GM12892 (cell line): ENCODE measurements around the gene CARM1.
A peak's percentile ranks its signal among the peaks of the same experiment; 100 is the strongest.

Experiments used
- DNase-seq: peaks from one replicate; pipeline ENCODE4 v3.0.0; 2011; ENCODE audit not compliant: insufficient read length
- FAIRE-seq: peaks from 2 replicates; lab custom pipeline; 2011; peaks lifted over from hg19 to GRCh38; lab: Jason Lieb, UNC
- POLR2A ChIP-seq: IDR thresholded peaks from 2 replicates; pipeline ENCODE4 v1.6.1; 2011; ENCODE audit warnings: low read depth, low read length, control low read depth
- POLR2AphosphoS5 ChIP-seq: IDR thresholded peaks from 2 replicates; pipeline ENCODE4 v1.6.1; 2011; ENCODE audit warnings: low read depth, low read length, control low read depth
- TAF1 ChIP-seq: IDR thresholded peaks from 2 replicates; pipeline ENCODE4 v1.6.1; 2011; ENCODE audit warnings: low read depth, mild to moderate bottlenecking, control low read depth, low read length, borderline replicate concordance

CARM1 gene

GRCh38 chr19:10899151-10899653 lies 27.8 kb downstream of the CARM1 start:
- FAIRE-seq = no peak
- no peak for DNase-seq
- TF ChIP-seq POLR2A = no peak
- no peak for TF ChIP-seq TAF1
- TF ChIP-seq POLR2AphosphoS5 = no peak

GRCh38 chr19:10907925-10908324 lies 36.6 kb downstream of the CARM1 start:
- no peak for FAIRE-seq
- TF ChIP-seq TAF1 = no peak
- no peak for TF ChIP-seq POLR2AphosphoS5
- TF ChIP-seq POLR2A = no peak

GRCh38 chr19:10908380-10908960 lies 37.1 kb downstream of the CARM1 start:
- DNase-seq (no peak), FAIRE-seq (no peak)
- no peak for TF ChIP-seq POLR2AphosphoS5
- TF ChIP-seq TAF1 = no peak
- TF ChIP-seq POLR2A = no peak

More at GRCh38 chr19:10907925-10908324, 36.6 kb downstream of the CARM1 start:
- no peak for DNase-seq

- DNase-seq (no peak), FAIRE-seq (no peak)
- TF ChIP-seq POLR2AphosphoS5 = no peak
Observed at GRCh38 chr19:10911579-10912363, 40.4 kb downstream of the CARM1 start.

- no peak for TF ChIP-seq POLR2A
- TF ChIP-seq TAF1 = no peak
- TF ChIP-seq POLR2AphosphoS5 = no peak
- no peak for FAIRE-seq
- DNase-seq = no peak
Observed at GRCh38 chr19:10912619-10913018, 41.3 kb downstream of the CARM1 start.

- FAIRE-seq (no peak), DNase-seq (no peak)
- TF ChIP-seq POLR2AphosphoS5 = no peak
- no peak for TF ChIP-seq POLR2A
- no peak for TF ChIP-seq TAF1
Observed at GRCh38 chr19:10913716-10914340, 42.5 kb downstream of the CARM1 start.

GRCh38 chr19:10915130-10916091 lies 44.1 kb downstream of the CARM1 start:
- DNase-seq (no peak), FAIRE-seq (no peak)

GRCh38 chr19:10916602-10917001 lies 45.2 kb downstream of the CARM1 start:
- DNase-seq (no peak), FAIRE-seq (no peak)
- TF ChIP-seq POLR2A (no peak), TAF1 (no peak), POLR2AphosphoS5 (no peak)

More at GRCh38 chr19:10915130-10916091, 44.1 kb downstream of the CARM1 start:
- TF ChIP-seq POLR2AphosphoS5 (no peak), POLR2A (no peak), TAF1 (no peak)

- TF ChIP-seq TAF1 = no peak
- no peak for TF ChIP-seq POLR2AphosphoS5
- DNase-seq (peak; percentile 4), FAIRE-seq (no peak)
Observed at GRCh38 chr19:10918359-10918758, 47.0 kb downstream of the CARM1 start.

- FAIRE-seq (no peak), DNase-seq (peak; percentile 3)
- TF ChIP-seq POLR2A (no peak; the same call in 1 of the 2 replicates), TAF1 (no peak), POLR2AphosphoS5 (no peak)
Observed at GRCh38 chr19:10919352-10920287, 48.3 kb downstream of the CARM1 start.
